Stimulated activated CD4-positive, alpha-beta T cell treated with anti-CD3 and anti-CD28 coated beads, Interleukin-1b, Interleukin-23, amount 100 ng/mL, for 4 hours (primary cell): ENCODE data around the gene DIAPH3.
"Not testable (repeated sequence)": the region's sequence is repeated elsewhere in the genome, so short reads cannot be mapped to it uniquely, and the experiment has no call there.

Experiments used
- DNase-seq, 2 donors: peaks; one replicate each; pipeline ENCODE4 v3.0.0-alpha.2; 2020; ENCODE audit warnings: low read depth in 2 of 2

The DIAPH3 gene, protein sequence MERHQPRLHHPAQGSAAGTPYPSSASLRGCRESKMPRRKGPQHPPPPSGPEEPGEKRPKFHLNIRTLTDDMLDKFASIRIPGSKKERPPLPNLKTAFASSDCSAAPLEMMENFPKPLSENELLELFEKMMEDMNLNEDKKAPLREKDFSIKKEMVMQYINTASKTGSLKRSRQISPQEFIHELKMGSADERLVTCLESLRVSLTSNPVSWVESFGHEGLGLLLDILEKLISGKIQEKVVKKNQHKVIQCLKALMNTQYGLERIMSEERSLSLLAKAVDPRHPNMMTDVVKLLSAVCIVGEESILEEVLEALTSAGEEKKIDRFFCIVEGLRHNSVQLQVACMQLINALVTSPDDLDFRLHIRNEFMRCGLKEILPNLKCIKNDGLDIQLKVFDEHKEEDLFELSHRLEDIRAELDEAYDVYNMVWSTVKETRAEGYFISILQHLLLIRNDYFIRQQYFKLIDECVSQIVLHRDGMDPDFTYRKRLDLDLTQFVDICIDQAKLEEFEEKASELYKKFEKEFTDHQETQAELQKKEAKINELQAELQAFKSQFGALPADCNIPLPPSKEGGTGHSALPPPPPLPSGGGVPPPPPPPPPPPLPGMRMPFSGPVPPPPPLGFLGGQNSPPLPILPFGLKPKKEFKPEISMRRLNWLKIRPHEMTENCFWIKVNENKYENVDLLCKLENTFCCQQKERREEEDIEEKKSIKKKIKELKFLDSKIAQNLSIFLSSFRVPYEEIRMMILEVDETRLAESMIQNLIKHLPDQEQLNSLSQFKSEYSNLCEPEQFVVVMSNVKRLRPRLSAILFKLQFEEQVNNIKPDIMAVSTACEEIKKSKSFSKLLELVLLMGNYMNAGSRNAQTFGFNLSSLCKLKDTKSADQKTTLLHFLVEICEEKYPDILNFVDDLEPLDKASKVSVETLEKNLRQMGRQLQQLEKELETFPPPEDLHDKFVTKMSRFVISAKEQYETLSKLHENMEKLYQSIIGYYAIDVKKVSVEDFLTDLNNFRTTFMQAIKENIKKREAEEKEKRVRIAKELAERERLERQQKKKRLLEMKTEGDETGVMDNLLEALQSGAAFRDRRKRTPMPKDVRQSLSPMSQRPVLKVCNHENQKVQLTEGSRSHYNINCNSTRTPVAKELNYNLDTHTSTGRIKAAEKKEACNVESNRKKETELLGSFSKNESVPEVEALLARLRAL

DNA sequence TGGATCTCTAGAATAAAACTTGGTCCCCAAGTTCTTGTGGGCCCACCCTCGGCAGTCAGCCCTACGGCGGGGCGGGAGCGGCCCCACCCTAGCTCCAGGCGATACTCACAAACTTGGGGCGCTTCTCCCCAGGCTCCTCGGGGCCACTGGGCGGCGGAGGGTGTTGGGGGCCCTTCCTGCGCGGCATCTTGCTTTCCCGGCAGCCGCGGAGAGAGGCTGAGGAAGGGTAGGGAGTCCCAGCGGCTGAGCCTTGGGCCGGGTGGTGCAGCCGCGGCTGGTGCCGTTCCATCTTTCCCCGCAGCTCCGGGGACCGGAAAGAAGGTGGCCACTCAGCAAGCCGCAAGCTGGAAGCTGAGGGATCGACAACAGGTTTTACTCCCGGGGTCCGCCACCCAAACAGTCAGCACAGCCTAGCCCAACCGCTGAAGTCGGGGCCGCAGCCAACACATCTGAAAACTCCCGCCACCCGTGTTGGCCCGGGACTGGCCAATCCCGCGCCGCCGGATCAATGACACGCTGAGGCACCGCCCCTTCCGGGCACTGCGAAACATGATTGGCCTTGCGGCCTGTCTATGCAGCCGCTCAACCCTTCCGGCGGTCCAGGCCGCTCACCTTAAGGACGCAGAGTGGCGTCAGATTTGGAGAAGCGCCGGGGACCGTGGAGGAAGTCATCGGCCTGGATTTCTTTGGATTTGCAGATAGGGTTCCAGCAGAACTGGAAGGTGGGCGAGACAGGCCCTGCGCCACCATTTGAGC lies at the start of gene DIAPH3:
Gene DIAPH3, minus strand, starts transcription at position 451 of the 756 bp plus-strand sequence. Its CDS starts 162 bp downstream, at position 289.
- peak; percentile 90 for DNase-seq

DNA sequence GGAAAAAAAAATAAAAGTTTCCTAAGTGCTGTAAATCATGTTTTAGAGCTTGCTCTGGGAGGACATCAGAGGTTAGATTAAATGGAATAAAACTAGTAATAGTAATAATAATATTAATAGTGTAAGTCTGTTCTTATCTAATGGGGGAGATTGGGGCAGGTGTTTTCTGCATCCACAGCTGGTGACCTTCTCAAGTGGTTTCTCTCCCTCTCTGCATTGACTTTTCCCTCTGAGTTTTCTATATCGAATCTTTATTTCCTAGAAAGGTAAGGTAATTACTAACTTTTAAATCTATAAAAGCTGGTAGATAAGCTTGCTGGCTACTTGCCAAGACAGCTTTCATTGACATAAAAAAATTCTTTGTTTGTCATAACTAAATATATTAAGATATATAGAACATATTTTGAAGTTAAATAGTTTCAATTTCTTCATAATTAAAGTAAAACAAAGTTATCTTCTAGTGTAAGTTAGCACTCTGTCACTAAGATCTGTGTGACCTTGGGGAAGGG lies 49.6 kb upstream of the DIAPH3 start:
- no peak for DNase-seq

DNA sequence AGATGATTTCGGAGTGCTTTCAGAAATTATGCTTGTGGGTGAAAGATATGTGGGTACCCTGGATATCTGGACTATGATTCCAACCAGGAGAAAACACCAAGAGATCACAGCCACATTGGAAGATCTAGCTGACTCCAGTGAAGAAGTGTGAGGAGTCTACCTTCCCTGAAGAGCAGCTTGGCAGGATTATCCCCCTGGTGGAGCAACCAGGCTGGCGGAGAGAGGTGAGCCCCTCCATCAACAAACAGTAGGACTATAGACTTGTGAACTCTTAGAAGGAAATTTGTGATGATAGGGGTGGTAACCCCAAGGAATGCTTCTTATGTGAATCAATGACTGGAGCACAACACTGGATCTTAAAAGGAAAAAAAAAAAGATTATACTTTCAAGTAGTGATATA lies 47.8 kb upstream of the DIAPH3 start:
- DNase-seq, result no peak

DNA sequence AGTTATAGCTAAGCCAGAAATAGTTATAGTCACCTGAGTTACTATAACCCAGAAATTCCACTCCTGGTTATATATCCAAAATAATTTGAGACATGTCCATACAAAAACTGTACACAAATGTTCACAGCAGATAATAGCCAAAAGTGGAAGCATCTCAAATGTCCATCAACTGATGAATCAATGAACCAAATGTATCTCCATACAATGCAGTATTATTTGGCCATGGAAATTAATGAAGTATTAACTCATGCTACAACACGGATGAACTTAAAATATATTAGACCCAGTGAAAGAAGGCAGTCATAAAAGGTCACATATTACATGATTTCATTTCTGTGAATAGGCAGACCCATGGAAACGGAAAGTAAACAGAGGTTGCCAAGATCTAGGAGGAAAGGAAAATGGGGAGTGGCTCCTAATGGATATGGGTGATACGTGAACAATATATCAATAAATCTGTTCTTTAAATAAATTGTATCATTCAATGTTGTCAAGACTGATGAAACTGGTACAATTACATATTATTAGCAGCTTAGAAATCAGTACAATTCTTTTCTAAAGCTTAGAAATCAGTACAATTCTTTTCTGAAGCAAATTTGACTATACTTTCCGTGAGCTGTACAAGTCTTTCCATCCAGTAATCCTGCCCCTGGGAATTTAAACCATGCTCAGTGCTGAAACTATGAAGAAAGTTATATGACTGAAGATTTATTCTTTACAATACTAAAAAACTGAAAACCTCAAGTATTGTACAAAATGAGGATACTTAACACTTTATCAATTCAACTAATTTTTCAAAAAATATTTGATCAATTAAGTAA lies 47.0 kb upstream of the DIAPH3 start:
- no peak for DNase-seq

DNA sequence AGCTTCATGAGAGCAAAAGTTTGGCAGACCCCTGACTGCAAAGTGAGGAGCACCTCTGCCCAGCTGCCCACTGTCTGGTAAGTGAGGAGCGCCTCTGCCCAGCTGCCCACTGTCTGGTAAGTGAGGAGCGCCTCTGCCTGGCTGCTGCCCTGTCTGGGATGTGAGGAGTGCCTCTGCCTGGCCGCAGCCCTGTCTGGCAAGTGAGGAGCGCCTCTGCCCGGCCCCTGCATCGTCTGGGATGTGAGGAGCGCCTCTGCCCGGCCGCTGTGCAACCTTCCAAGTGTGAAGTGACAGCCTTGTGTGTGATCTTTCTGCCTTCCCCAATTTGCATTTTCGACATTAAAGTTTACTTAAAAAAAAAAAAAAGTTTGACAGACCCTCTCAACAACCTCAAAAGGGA lies 41.8 kb upstream of the DIAPH3 start:
- DNase-seq, result not testable (repeated sequence)

DNA sequence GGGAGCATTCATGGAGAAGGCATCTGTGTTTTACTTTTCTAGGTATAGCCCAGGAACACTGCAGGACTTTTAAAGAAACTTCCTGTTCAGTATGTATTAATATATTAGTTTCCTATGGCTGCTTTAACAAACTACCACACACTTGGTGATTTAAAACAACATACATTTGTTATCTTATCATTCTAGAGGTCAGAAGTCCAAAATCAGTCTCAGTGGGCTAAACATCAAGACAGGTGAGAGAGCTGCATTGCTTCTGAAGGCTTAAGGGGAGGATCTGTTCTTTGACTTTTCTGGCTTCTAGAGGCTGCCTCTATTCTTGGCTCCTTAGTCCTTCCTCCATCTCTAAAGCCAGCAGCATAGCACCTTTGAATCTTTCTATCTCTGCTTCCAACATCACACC lies 37.6 kb upstream of the DIAPH3 start:
- DNase-seq, result no peak

DNA sequence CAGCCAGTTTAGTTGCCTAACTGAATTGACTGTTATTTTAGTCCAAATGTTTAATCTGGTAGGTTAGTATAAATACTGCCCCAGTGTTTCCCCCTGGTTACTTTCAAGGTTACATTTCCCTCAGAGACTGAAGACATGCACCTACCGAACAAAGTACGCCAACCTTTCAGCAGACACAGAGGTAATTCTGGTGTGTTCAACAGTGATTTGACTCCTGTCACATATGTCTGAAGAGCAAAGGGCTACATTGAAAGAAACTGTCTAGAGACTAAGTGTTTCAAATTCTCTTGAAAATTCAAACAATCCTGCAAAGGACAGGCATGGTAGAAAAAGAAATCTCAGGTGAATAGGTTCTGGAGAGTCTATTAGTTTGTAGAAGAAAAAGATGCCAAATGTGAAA lies 32.2 kb upstream of the DIAPH3 start:
- DNase-seq, result not testable (repeated sequence)

DNA sequence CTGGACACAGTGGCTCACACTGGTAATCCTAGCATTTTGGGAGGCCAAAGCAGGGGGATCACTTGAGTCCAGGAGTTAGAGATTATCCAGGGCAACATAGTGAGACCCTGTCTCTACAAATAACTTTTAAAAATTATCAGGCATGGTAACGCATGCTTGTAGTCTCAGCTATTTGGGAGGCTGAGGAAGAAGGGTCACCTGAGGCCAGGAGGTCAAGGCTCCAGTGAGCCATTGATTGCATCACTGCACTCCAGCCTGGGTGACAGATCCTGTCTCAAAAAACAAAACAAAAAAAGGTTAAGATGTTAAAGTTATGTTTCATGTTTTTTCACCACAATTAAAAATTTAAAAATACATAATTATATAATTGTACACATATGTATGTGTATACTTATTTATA lies 19.2 kb upstream of the DIAPH3 start:
- no peak for DNase-seq

DNA sequence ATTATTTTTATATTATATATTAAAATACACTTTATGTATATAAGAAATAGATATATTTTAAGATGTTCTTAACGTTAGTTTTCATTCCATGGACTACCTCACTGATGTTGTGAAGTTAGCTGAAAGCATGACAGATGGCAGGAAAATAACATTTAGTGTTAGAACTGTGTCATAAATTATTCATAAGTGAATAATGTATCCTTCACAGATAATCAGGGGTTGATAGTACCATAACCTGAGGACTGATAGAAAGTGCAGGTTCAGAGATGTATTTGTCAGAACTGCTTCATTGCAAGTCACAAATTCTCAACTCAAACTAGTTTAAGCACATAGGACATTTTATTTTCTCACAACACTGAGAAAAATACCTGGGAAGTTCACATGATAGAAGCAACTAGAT lies 14.6 kb upstream of the DIAPH3 start:
- no peak for DNase-seq

DNA sequence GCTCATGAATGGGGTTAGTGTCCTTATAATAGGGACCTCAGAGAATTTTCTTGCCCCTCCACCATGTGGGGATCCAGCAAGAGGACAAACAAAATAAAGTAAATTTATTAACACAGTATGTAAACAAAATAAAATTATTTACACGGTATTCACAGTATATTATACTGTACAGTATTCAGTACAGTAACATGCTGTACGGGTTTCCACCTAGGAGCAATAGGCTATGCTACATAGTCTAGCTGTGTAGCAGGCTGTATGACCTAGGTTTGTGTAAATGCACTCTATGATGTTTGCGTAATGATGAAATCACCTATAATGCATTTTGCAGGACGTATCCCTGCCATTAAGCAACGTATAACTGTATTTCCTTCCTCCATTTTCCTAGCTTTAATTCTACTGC lies 11.8 kb upstream of the DIAPH3 start:
- DNase-seq, result no peak

DNA sequence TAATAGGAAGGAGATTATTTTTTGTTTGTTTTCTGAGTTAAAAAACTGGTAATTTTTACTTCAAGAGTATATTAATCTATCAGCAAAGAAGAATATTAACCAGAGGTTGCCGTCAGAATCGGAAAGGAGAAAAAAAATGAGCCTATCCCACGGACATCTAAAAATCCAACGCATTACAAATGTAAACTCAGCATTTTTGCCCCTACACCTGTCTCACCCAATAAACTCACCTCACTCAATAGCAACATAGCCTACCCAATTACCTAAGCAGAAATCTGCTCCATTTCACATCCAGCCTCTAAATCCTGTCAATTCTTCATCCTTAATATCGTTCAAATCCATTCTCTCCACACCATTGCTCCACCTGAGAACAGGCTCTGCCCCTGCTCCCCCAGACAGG lies 10.4 kb upstream of the DIAPH3 start:
- DNase-seq, result no peak

DNA sequence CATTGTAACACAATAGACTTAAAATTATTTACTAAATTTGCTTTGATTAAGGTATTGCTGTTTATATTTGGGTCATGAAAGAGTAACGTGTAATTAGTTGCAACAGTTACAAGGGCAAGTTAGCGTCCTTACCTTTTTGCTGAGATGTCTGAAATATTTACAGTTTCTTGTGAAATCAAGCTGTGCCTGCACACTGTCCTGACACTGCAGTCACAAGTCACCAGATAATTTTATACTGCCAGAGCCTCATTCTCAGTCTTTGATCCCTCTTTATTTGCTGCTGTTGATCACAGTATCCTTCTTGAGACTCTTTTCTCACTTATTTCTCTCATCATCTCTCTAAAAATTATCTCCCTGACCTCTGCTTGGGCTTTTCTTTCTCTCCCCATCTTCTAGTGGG lies 8.4 kb upstream of the DIAPH3 start:
- DNase-seq, result no peak

DNA sequence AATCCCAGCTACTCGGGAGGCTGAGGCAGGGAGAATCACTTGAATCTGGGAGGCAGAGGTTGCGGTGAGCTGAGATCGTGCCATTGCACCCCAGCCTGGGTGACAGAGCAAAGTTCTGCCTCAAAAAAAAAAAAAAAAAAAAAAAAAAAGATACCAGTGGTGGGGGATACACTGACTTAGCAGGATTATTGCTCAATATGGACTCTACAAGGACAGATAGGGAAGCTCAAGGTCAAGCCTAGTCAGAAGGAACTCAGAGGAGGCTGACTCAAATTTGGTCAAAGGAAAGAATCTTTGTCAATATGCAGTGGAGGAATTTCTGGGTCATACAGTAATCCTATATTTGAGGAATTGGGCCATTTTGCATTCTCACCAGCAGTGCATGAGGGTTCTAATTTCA lies 6.7 kb upstream of the DIAPH3 start:
- DNase-seq, result no peak

DNA sequence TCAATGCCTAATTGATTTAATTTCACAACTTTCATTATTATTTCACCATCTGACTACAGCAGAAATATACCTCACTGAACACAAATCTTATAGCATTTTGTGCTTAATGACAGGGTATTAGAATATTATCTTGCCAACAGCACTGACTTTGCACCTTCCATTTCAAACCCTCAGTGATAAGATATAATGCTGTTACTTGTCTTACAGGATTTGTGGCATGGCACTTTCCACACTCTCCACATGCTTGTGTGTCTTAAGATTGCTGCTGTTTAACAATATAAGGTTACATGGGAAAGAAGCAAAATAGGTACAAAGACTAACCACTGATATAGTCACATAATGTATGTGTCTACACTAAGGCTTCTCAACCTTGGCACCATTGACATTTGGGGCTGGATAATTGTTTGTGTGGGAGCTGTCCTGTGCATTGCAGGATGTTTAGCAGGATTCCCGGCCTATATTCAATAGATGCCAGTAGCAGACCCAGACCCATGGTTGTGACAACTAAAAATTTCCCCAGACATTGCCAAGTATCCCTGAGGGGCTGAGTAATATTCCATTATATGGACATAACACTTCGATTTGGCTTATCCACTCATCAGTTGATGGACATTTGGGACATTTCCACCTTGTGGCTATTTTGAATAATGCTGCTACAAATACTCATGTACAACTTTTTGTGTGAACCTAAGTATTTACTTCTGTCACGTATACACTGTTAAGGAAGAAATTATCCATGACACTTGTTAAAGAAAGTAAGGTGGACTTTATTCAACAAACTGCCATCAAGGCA lies 5.7 kb upstream of the DIAPH3 start:
- DNase-seq, result no peak

DNA sequence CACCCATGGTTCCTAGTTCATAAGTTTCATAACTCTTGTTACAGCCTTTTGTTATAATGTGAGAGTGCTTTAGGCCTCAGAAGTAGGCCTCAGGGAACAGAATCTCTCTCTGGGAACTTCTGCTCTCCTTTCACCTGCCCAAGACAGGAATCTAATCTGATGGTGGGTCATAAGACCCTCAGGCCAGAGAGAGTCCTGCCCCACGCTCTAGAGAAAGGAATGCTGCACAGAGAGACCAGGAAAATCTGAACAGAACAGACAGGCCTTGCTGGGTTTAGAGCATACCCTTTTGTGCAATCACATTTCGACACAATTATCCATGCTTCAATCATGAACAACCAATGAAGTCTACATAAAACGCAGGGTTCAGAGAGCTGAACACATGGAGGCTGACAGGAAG lies 3.4 kb upstream of the DIAPH3 start:
- DNase-seq, result no peak

DNA sequence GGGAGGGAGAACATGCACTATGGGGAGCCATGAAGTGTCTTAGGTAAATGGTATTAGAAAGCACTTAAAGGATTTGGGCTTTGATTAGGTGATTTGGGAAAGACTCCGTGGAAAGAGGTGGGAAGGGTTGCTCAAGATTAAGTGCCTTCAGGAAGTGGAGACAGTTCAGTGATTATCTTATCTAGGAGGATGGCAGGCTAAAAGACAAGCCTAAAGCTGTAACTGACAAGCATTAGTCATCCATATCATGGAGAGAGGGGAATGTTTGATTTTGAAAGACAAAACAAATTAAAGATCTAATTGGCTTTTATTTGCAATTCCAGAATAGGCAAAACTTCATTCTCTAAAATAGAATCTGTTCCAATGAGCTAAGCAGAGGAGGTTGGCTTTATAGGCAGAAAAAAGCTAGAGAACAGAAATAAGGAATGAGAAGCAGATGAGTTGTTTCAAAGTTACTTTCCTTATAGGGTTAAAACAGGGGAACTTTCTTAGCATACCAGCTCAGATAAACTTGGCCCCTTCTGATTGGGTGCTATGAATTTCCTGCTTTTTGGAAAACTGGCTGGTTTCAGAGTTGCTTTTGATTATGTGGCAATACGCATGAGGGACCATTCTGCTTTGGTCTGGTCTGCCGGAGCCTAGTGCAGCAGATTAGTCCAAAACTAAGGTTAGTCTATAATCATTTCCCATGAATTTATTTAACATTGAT lies 1.8 kb upstream of the DIAPH3 start:
- no peak for DNase-seq

DNA sequence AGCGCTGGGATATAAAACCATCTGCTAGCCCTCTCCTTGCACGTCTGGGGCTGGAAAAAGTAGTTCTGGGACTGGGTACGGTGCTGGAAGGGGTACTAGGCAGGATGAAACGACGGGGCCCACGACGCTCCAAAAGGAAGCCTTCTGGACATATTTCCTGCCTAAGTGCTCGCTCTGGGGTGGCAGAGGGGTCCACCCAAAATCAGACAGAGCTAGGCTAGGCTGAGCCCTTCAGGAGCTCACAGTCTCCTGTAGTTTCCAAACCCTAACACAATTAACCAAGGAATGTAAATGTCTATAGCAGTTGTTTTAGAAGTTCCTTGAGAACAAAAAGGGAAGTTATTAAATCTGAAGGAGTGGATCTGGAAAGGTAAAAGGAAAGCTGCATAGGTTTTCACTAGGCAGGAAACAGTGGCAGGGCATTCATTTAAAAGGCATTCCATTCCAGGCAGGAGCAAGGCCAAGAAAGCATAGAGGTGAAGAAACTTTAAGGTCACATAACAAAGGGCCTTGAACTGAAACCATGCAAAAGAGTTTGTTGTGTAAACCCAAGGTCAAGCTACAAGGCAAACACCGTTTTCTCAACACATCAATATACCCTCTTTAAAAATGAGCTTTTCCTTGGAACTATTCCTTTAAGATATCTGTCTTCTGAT lies 634 bp upstream of the DIAPH3 start:
- DNase-seq, result no peak

DNA sequence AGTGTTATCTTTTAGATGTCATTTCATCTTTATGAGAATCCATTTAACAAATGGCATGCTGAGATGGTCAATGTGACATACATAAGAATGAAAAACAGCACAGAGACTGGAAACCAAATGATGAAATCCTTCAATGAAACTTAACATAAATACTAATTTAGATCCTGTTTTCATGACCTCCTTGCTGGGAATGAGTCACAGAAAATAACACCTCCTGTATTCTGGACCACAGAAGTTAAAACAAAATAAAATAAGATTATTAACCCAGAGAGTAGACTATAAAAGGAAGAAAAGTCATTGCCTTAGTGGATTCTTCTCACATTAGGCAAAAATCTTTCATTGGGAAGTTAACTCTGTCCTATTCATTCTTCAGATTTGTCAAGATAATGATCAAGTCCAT lies 1.6 kb downstream of the DIAPH3 start:
- DNase-seq, result no peak
